Medulla oblongata (tissue), 1 donor: ENCODE measurements around the gene HIVEP2.

Experiments
- DNase-seq: peaks from one replicate; pipeline ENCODE4 v3.0.0-alpha.2; 2015; ENCODE audit errors: extremely low spot score

Gene HIVEP2

DNA sequence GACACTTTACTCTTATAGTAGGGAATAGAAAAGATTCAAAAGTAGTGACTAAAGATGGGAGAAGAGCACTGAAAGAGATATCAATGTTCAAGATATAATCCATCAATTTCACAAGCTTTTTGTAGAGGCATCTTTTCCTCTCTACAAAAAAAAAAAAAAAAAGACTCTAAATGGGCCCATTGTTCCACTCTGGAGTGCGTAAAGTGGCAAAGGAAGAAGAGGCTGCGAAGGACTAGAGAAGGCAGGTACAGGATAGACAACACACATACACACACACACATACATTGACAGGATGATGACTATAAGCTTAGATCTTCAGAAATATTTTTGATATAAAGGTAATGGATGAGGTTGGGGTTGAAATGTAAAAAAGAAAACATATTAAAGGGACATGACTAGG is 157.6 kb downstream of the HIVEP2 start:
- DNase-seq, result no peak

DNA sequence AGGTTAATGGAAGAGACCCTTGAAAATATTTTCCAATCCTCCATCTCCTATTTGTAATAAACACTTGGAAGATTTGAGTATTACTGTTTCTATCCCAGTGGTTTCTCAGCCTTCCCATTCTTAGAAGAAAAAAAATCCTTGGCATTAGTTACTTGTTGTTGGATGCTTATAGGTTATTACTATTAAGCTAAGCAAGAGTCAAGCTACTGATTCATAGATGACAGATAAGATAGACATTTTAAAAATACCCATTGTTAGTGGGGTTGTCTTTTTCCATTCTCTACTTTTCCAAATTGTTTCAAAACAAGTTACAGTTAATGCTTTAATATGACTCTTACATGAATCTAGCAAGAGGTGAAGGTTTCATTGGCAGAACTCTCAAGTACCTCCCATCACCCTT is 158.5 kb downstream of the HIVEP2 start:
- no peak for DNase-seq

DNA sequence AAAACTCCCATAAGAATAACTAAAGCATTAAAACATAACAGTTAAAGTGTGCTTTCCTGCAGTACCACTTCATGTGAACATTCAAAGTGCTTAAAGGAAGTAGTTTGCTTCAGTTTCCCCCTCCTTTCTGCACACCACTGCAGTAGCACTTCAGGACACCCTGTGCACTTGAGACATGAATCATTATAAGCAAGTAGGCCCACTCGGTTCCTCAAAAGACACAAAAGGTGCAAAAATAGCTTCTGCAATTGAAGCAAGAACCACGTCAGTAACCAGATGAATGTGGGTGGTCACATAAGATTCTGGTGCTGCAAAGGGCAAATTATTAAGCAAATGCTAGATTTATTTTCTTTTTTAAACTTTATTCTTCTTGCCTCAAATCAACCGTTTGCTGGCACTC is 160.6 kb downstream of the HIVEP2 start:
- peak; percentile 53 for DNase-seq

DNA sequence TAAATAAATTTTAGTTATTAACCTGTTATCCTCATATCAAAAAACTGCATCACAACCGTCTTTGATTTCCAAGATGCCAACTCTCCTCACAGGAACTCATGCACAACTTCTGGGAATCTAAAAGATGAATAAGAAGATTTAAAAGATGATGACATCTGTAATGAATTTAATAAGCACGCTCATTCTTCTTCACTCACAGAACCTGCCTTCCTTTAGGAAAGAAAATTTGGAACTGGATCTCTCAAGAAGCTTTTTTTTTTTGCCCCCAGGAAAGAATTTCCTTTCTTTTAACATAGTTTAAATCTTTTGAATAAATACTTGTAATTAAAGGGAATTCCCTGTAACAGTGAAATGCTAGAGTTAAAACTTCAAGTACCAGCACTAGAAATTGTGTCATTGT is 161.5 kb downstream of the HIVEP2 start:
- no peak for DNase-seq

DNA sequence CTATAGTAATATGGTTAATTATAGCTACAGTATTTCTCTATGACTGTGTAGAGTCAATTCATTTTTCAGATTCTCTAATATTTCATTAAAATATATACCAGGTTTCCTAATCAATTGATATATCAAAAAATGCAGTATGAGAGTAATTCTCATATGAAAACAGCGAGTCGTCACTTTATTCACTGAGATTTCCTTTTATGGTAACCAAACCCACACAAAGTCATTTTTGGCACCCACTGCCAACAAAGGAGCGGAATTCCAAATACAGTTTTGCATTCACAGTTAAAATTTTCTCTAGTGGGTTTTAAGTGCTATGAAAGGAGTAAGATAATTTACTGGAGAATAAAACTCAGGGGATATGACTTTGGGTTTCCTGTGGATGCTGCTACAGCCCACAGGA is 163.8 kb downstream of the HIVEP2 start:
- no peak for DNase-seq

DNA sequence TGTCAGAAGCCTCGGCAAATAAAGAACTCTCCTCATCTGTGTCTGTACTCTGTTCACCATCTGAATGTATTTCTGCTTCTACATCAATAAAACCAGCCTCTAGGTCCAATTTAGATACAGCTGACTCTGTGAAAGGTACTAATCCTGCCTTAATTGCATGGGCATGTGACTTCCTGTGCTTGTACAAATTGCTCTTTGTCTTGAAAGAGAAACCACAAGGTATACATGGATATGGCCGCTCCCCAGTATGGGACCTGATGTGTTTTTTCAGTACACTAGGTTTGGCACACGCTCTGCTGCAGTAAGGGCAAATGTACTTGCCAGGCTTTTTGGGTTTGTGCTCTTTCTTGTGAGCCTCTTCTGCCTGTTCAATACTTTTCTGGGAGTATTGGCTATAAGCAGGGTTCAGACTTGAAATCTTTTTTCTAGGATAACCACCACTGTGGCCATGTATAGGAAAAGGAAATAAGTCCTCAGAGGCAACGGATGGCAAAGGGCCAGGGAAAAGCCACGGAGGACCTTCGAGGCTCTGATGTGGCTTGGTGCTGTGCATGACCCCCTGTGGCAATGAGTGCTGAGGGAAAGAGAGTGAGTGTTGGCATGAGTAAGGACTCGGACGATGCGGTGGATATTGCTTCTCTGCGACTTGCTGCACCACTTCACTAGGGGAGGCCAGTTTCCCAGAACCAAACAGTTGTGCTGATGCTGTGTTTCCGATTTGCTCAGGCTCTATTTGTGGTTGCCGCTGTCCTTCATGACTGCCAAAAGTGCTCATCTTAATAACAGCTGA is 170.9 kb downstream of the HIVEP2 start:
- DNase-seq, result no peak

DNA sequence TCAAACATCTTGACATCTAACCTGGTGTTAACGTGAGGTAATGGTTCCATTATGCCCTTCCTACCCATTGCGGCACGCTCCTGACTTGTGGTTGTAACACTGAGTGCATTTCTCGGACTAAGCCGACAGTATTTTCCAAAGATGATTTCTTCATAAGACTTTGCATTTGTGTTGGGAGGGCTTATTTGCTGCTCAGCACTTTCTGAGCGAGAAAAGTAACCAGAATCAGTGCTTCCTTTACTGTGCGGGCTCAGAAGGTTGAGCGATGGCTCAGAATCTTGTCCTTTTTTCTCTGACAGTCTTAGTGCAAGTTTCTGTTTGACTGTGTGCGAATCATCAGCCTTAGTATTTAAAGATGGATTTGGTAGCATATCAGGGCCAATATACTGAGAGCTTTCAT is 171.7 kb downstream of the HIVEP2 start:
- DNase-seq, result no peak

DNA sequence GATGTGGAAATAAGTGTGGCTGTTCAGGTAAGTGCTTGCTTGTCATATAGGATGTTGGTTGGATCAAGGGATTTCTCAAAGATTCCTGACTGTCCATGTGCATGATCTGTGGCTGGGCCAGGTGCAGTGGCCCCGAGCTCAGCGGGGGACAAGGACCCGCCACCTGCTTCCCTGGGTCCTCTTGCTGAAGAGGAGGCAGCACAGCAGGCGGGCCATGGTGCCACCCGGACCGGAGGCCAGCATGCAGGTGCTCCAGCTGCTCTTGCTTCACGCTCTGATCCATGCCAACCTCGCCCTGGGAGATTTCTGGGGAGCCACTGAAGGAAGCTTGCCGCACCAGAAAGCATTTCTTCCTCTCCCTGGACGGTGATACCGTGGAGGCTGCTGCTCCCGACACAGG is 173.8 kb downstream of the HIVEP2 start:
- no peak for DNase-seq

DNA sequence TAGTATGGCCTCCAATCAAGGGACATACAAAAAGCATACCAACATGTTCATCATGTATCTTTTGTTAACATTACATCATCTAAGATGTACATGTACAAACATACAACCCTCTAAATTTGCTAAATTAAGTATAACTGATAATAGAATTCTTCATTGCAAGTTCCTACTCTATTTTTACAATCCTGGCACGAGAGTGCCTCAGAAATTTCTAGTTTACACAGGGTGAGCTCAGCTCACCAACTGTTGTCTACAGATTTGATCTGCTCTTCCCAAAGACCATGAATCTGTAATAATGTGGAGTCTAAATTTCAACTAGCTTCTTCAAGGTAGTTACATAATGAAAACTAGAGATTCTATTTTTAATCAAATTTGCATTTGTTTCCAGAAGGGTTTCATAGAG is 179.7 kb downstream of the HIVEP2 start:
- no peak for DNase-seq

DNA sequence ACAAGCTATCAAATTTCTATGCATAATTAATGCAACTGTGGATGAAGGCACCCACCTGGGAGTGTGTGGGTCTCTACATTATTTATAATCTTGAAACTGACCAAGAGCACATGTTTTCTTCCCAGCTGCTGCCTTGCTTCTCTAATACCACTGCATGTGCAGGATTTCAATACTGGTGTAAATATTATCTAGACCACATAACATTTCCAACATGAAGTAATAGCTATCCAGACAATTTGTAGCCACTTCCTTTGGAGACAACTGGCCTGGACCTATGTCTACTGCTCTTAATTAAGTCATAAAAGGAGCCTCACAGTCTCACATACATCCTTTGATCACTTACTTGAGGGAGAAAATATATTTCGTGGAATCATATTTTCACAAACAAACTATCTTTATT is 180.7 kb downstream of the HIVEP2 start:
- no peak for DNase-seq

DNA sequence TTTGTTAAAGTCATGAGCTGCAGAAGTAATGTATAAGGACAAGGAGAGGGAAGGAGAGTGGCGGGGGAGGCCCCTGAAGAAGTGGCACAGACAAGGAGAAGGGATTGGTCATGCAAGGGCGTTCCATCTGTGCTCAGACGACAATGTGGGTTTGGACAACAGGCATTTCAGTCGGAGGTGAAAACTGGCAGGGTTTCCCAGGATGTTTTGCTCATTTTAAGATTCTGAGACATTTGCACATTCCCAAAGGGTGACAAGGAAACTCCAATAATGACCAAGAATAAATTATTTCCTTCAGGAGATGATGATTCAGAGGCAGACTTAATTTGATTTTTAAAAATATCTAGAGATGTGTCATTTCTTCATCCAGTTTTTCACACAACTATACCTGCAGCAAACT is 181.8 kb downstream of the HIVEP2 start:
- DNase-seq, result no peak

DNA sequence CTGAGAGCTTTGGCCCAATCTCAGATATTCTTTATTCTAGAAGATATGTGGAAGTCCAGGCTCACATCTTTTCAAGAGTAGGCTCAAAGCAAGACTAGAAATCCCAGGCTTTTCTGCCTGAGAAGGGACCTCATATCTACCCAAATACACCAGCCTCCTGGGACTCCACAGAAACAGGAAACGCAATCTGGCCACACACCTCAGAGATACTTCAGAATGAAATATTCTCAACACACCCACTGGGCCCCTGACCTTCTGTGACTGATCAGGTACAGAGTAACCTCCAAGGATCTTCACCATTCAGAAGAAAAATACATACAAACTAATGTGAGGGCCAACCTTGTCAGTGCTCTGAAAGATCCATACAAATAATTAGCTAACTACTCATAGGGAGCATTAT is 183.2 kb downstream of the HIVEP2 start:
- DNase-seq, result no peak

DNA sequence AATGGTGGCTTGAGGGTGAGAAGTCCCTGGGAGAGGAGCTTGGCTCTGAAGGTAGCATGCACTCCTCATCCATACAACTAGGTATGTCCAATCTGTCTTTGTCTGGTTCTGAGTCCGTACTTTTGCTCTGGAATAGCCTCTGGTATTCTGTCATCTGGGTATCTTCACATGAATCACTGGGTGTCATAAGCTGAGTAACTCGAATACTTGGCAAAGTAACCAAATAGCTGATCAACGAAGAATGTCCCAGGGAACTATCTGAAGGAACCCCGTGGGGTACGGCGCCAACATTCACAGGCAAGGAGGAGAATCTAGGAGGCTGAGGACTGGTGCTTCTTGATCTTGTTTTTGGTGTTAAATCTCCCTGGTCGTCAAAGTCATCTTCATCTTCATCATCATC is 184.8 kb downstream of the HIVEP2 start:
- no peak for DNase-seq

DNA sequence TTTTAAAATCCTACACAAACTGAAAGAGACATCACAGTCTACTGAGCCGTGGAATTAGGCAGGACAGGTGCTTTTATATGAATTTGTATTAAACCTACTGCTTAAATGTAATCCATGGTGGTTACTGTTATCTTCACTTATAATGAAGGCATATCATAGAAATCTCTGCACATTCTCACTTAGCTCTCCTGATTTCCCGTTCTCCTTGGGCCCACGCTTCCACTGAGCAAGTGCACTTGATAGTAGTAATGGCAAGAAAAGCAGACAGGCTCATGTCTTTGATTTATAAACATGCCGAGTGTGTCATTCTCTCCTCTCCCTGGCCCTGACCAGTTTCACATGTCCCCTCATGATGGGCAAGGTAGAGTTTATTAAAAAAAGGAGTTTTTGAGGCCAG is 186.3 kb downstream of the HIVEP2 start:
- DNase-seq, result no peak

DNA sequence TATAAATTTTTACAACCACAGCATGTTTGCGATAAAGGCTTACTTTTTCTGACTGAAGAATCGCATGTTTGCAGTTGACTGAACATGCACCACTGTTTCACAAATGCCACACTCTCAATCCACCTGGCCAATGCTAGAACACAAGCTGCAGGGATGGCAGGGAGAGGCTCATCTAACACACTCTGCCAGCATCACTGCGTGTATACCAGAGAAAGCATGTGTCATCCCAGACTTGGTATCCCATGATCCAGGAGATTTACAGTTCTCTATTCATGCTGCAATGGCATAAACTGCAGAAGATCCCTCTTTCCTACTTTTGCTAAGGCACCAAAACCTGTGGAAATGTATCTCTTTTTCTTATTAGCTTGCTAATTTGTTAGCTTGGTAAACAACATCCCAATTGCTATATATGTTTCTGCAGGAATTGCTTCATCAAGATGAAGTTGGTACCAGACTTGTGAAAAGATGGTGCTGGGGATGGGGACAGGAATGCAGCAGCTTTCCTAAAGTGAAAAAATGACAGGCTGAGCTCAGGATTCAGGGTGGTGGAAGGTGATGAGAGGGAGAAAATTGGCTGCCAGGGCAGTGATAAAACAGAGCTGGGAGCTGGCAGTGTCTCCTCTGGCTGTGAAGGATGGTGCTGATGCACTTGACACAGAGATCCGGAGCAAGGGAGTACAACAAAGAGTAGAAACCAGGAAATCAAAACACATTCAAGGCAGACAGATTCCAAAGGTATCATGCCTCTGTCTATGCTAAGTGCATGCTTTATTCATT is 186.9 kb downstream of the HIVEP2 start:
- DNase-seq, result no peak

DNA sequence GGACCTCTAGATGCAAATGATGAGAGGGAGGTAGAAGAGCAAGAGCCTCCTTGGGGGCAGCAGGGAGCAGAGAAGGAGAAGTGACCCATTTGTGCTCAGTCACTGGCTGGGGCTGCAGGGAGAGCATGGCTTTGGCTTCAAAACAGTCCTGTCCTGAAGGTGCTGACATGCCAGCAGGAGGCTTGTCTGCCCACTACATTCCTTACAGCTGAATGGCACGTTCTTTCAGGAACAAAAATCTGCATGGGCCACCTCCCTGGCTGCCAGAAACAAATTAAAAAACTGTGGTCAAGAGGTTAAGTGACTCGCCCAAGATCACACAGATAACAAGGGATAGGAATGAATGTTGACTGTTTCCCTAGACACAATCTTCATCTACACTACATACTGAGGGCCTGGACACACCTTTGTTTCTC is 188.8 kb downstream of the HIVEP2 start:
- no peak for DNase-seq

DNA sequence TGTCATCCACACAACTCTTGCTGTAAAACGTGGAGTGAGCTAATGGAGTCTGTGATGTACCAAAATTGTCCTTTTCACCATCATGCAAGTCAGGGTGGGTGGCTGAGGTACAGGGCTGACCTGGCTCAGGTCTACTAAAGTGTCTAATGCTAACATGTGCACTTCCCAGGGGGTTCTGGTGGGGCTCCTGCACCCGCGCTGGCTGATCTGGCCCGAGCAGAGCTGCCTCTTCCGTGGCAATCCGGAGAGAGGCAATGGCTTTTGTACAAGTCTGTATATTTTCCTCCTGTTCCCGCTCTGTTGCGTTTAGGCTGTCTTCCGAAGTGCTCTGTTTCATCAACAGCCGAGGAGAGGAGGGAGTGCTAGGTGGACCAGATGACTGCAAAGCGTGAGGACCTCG is 191.8 kb downstream of the HIVEP2 start:
- DNase-seq, result no peak

DNA sequence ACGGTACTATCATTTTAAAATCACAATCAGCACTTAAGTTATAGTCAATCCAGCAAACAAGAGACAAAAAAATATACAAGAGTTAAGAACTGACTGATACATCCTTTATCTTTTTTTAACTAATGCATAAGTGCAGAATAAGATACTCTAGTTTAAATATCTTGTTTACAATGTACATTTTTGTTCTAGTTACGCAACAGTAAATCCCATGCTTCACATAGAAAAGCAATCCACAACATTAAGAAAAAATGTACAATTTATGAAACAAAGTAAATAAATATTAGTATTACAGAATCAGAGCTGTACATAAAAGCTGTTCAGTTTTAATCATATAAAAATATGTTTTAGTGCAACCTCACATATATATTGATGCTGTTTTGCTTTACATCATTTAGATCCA is 192.6 kb downstream of the HIVEP2 start:
- no peak for DNase-seq

DNA sequence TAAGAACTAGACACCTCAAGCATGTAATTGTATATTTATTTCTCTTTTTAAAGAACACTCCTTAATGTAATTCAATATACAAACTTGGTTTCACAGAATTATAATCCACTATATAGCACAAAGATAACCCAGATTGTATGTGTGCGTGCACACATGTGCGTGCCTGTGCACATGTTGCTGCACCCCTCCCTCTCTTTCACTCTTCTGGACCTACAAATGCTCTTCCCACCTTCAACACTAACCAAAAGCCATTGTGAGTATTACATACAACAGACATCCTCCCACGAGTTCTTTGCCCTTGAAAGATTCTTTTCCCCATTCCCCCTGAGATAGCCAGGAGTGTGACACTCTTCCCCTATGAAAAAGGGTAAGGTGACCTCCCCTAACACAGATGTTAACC is 193.5 kb downstream of the HIVEP2 start:
- DNase-seq, result no peak

DNA sequence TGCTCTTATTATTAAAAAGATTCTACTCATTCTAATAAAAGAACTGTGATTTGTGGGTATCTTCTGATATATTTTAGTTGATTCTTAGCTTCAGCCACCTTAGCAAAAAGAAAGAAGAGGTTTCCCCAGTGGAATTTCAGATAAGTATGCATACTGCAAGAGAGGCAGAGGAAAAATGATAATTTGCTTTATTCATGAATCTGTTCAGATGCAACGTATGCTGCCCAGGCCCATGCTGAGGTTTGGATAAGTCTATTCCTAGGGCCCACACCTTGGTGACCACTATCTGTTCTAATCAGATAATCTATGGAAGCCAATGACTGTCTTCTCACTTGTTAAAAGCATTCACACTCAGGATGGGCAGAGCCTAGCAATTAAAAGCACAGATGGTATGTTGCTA is 194.0 kb downstream of the HIVEP2 start:
- DNase-seq, result no peak

DNA sequence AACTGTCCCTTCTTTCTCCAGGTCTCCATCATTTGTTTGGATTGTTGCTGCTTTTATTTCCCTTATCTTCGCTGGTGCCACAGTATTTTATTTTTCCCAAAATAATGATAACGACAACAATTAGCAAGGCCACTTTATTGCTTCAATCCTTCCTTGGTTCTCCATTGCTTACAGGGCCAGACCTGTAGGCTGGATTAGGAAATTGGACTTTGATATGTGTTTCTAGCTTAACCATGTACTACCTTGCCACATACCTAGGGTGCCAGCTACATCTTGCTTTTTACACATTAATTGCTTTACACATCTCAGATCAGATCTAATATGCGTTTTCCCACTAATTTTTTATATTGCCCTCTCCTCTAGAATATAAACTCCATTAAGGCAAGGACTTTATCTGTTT is 195.4 kb downstream of the HIVEP2 start:
- no peak for DNase-seq

DNA sequence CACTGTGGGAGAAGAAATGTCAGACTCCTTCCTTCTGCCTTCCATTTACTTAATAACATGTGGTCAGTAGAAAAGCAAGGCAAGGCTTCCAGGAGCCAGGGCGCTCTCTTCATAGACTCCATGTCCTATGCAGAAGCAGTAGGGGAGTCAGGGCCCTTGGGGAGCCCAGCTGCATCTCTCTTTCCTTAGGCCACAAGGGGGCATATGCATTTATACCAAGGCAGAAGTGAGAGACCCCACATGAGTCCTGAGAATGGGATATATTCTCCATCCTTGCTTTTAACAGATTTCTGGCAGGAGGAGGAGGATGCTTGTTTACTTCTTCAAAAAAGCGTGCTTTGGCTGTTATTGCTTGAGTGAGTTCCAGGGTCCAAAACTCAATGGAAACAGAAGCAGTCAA is 198.5 kb downstream of the HIVEP2 start:
- DNase-seq, result peak; percentile 58

DNA sequence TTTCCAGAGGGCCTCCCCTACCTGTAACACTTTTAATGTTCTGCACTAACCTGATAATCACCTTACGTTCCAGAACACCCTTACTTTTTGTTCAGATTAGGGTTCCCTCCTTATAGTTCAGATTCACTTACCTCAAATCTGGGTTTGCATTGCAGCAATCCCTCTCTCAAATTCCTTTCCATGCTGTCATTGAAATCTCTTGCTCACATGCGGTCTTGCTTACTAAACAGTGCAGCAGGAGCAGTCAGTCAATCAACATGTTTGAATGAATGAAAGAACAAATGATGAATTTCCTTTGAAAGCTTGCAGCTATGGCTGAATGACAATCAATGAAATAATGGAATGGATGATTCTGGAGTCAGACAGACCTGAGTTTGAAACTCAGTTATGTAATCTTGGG is 200.1 kb downstream of the HIVEP2 start:
- DNase-seq, result no peak
